Smooth muscle cell (in vitro differentiated cells): ENCODE results near the gene PTPN12. TPM values are rescaled to one million over a fixed set of nuclear protein-coding genes. Genes with fewer than 3 reads are reported as not detected.

ENCODE experiments used
- DNase-seq: peaks from one replicate; lab custom pipeline; 2025; ENCODE audit not compliant: unreplicated experiment; lab: John Stamatoyannopoulos, UW
- H2AFZ ChIP-seq: fragments of 200-600 bp; sonication (generic); 2 replicates; pipeline ENCODE4 v1.6.0; 2016; ENCODE audit warnings: antibody characterized with exemption, low read depth, mild to moderate bottlenecking
- H3F3A ChIP-seq: fragments of 200-600 bp; sonication (generic); 2 replicates; pipeline ENCODE4 v1.6.0; 2017; ENCODE audit warnings: antibody characterized with exemption, low read depth
- H3K27ac ChIP-seq: fragments of 200-600 bp; sonication (generic); 2 replicates; pipeline ENCODE4 v1.5.1; 2016; ENCODE audit warnings: low read depth, mild to moderate bottlenecking
- H3K27me3 ChIP-seq: fragments of 200-600 bp; sonication (generic); 2 replicates; pipeline ENCODE4 v1.6.1; 2016; ENCODE audit warnings: low read depth, mild to moderate bottlenecking
- H3K36me3 ChIP-seq: fragments of 200-600 bp; sonication (generic); 2 replicates; pipeline ENCODE4 v1.5.1; 2016; ENCODE audit warnings: low read depth
- H3K4me1 ChIP-seq: fragments of 200-600 bp; sonication (generic); 2 replicates; pipeline ENCODE4 v1.5.1; 2016; ENCODE audit warnings: low read depth
- H3K4me2 ChIP-seq: fragments of 200-600 bp; sonication (generic); 2 replicates; pipeline ENCODE4 v1.6.0; 2016; ENCODE audit warnings: mild to moderate bottlenecking
- H3K4me3 ChIP-seq: fragments of 200-600 bp; sonication (generic); 2 replicates; pipeline ENCODE4 v1.5.1; 2016; ENCODE audit warnings: mild to moderate bottlenecking
- H3K79me2 ChIP-seq: fragments of 200-600 bp; sonication (generic); 2 replicates; pipeline ENCODE4 v1.6.0; 2016; ENCODE audit warnings: low read depth, mild to moderate bottlenecking
- H3K9ac ChIP-seq: fragments of 200-600 bp; sonication (generic); 2 replicates; pipeline ENCODE4 v1.6.0; 2016; ENCODE audit warnings: low read depth
- H3K9me3 ChIP-seq: fragments of 200-600 bp; sonication (generic); replicated peaks from 2 replicates; pipeline ENCODE4 v1.5.1; 2016; ENCODE audit warnings: low read depth
- H4K20me1 ChIP-seq: fragments of 200-600 bp; sonication (generic); 2 replicates; pipeline ENCODE4 v1.6.0; 2016; ENCODE audit warnings: low read depth
- WGBS: methylation state at CpG from one replicate; pipeline ENCODE4 v1.1.7; 2016; ENCODE audit warnings: low lambda C conversion rate; 5-methylcytosine and 5-hydroxymethylcytosine counted together
- polyA plus RNA-seq: library from polyadenylated mRNA; unstranded; fragments of >200 nt; fragmentation: Nextera tagmentation; extraction: Ambion mirVana; gene quantifications from 2 replicates; pipeline ENCODE4 v1.2.1, GENCODE V29; 2016
- total RNA-seq: library from RNA; depleted of rRNA; stranded (reverse); fragments of >200 nt; gene quantifications from 2 replicates; pipeline ENCODE4 v1.2.3, GENCODE V29; 2014
- TF ChIP-seq, protein P1 (sequence below): fragments of 200-600 bp; sonication (generic); IDR thresholded peaks from 2 replicates; pipeline ENCODE4 v1.5.1; 2017; ENCODE audit warnings: borderline replicate concordance, mild to moderate bottlenecking, antibody characterized with exemption; ENCODE audit not compliant: insufficient read depth, poor library complexity, severe bottlenecking

PTPN12 gene
- total and polyA plus RNA-seq, 2 experiments from 2014 or later = 12.3 to 85.2 TPM

DNA sequence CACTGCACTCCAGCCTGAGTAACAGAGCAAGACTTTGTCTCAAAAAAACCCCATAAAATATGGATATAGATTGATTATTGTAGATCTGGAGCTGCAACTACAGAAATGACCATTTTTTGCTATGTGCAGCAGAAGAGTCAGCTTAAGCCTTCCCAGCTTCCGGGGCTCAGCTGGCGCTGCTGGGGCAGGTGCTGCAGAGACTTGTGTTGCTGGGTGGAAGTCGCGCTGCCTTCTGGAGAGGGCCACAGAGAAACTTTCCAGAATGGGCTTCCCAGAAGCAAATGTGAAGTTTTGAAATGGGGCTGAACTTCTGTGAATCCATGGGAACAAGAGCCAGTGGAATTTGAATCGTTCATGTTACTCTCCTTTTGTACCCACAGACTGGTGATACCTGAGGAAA lies 121.8 kb downstream of the PTPN12 start:
- H3K27ac ChIP-seq = no peak overlapping the region

DNA sequence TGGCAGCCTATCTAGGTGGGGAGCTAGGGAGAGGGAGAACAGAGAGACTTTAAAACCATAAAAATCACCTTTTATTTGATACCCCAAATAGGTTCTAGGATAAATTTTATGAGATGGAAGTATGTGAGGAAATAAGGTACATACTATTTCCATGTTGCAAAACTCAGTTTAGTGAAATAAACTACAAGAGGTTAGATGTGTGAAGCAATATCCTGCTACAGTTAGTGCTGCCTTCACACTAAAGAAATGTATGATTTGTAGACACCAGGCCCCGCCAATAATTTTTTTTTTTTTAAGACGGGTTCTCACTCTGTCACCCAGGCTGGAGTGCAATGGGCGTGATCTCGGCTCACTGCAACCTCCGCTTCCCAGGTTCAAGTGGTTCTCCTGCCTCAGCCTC lies 124.7 kb downstream of the PTPN12 start:
- Histone ChIP-seq H3K4me1 (no peaks in the 10 kb centered on the region), H3K27me3 (no peaks in the 10 kb centered on the region), H3K9me3 (no peaks in the 10 kb centered on the region), H3K27ac (no peak overlapping the region), H3K79me2 (no peaks in the 10 kb centered on the region), H3K9ac (no peak overlapping the region), H3K4me2 (no peak overlapping the region), H4K20me1 (no peaks in the 10 kb centered on the region), H2AFZ (no peak overlapping the region), H3F3A (no peaks in the 10 kb centered on the region), H3K4me3 (no peak overlapping the region), H3K36me3 (no peaks in the 10 kb centered on the region)
- WGBS = 98% methylated on average over 5 of the region's 5 CpGs
- no peak for DNase-seq
- TF ChIP-seq, protein P1, sequence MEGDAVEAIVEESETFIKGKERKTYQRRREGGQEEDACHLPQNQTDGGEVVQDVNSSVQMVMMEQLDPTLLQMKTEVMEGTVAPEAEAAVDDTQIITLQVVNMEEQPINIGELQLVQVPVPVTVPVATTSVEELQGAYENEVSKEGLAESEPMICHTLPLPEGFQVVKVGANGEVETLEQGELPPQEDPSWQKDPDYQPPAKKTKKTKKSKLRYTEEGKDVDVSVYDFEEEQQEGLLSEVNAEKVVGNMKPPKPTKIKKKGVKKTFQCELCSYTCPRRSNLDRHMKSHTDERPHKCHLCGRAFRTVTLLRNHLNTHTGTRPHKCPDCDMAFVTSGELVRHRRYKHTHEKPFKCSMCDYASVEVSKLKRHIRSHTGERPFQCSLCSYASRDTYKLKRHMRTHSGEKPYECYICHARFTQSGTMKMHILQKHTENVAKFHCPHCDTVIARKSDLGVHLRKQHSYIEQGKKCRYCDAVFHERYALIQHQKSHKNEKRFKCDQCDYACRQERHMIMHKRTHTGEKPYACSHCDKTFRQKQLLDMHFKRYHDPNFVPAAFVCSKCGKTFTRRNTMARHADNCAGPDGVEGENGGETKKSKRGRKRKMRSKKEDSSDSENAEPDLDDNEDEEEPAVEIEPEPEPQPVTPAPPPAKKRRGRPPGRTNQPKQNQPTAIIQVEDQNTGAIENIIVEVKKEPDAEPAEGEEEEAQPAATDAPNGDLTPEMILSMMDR = no peak

More for the DNA sequence above, 121.8 kb downstream of the PTPN12 start:
- H2AFZ ChIP-seq = no peak overlapping the region
- H3K4me1 ChIP-seq = no peaks in the 10 kb centered on the region
- 98% methylated on average over 5 of the region's 5 CpGs for WGBS
- H3K9me3 ChIP-seq = no peaks in the 10 kb centered on the region
- H3K79me2 ChIP-seq = no peaks in the 10 kb centered on the region
- H4K20me1 ChIP-seq = no peaks in the 10 kb centered on the region
- no peak overlapping the region for H3K4me3 ChIP-seq
- DNase-seq = no peak
- H3K9ac ChIP-seq = no peak overlapping the region
- no peak overlapping the region for H3K4me2 ChIP-seq
- no peaks in the 10 kb centered on the region for H3F3A ChIP-seq
- no peaks in the 10 kb centered on the region for H3K36me3 ChIP-seq
- no peaks in the 10 kb centered on the region for H3K27me3 ChIP-seq
- TF ChIP-seq, protein P1 = no peak

DNA sequence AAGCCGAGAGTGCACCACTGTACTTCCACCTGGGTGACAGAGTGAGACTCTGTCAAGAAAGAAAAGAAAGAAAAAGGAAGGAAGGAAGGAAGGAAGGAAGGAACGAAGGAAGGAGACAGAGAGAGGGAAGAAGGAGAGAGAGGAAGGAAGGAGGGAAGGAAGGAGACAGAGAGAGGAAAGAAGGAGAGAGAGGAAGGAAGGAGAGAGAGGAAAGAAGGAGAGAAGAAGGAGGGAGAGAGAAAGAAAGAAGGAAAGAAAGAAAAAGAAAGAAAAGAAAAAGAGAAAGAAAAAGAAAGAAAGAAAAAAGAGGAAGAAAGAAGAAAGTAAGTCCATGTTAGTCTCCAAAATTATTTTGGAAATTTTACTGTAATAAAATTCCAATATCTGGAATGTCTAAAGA lies 125.8 kb downstream of the PTPN12 start:
- TF ChIP-seq, protein P1 = no peak
- Histone ChIP-seq H3K4me3 (no peak overlapping the region), H4K20me1 (no peaks in the 10 kb centered on the region), H3K9ac (no peak overlapping the region), H3K27ac (no peak overlapping the region), H3K79me2 (no peaks in the 10 kb centered on the region), H2AFZ (no peak overlapping the region), H3K9me3 (no peaks in the 10 kb centered on the region), H3K36me3 (no peaks in the 10 kb centered on the region), H3K27me3 (no peaks in the 10 kb centered on the region), H3F3A (no peaks in the 10 kb centered on the region), H3K4me2 (no peak overlapping the region), H3K4me1 (no peaks in the 10 kb centered on the region)
- no peak for DNase-seq
- WGBS = 95% methylated on average over 2 of the region's 2 CpGs

DNA sequence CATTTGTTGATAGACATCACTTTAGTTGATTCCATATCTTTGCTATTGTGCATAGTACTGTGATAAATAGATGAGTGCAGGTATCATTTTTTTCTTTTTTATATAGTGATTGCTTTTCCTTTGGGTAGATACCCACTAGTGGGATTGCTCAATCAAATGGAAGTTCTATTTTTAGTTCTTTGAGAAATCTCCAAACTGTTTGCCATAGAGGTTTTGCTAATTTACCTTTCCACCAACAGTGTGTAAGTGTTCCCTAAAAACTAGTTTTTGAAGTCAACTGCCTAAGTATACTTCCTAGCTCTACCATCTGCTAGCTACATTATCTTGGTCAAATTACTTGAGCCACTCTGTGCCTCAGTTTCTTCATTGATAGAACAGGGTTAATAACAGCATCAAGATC lies 127.6 kb downstream of the PTPN12 start:
- Histone ChIP-seq H3K4me1 (no peaks in the 10 kb centered on the region), H3F3A (no peaks in the 10 kb centered on the region), H3K27ac (peak overlapping the region; percentile 13), H3K4me2 (no peak overlapping the region), H2AFZ (no peak overlapping the region), H3K9me3 (no peaks in the 10 kb centered on the region), H3K36me3 (no peaks in the 10 kb centered on the region), H3K9ac (no peak overlapping the region), H3K4me3 (no peak overlapping the region), H3K79me2 (no peaks in the 10 kb centered on the region), H3K27me3 (no peaks in the 10 kb centered on the region), H4K20me1 (no peaks in the 10 kb centered on the region)
- no peak for DNase-seq
- TF ChIP-seq, protein P1 = no peak
